NCI-H2227 (cell line): Measurements from ENCODE around the gene HES7.

Experiments used
- DNase-seq: peaks from one replicate; lab custom pipeline; 2025; ENCODE audit not compliant: unreplicated experiment; lab: John Stamatoyannopoulos, UW

HES7 gene

DNA sequence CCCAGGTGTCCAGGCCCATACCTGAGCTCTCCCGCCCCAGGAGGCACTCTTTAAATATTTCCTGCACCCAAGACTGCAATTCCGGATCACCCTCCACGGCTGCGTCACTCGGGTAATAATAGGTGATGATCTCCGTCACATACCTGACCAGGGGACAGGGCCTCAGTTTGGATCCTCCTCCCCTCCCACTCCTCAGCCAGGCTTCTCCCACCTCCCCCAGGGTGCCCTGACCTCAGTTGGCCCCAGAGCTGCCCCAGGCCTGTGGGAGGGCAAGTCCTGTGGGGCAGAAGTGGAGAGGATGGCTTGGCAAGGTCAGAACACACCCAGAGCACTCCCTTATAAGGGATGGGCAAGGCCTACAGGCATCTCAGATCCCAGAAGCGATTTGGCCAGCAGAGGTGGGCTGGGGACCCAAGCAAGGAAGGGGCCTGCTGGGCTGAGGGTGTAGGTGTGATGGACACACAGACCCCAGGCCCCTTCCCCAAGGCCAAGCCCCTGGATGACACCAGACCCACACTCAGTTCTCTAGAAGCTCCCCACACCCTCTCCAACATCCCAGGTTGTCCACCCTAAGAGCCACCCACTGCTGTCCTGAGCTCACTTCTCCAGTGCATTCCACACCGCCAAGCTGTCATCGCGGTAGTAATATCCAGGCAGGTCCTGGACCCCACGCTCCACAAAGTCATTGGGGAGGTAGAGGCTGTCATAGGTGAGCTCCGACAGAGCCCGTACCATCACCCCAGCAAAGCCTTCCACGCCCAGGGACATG, 48.1 kb downstream of the HES7 start:
- DNase-seq: no peak

DNA sequence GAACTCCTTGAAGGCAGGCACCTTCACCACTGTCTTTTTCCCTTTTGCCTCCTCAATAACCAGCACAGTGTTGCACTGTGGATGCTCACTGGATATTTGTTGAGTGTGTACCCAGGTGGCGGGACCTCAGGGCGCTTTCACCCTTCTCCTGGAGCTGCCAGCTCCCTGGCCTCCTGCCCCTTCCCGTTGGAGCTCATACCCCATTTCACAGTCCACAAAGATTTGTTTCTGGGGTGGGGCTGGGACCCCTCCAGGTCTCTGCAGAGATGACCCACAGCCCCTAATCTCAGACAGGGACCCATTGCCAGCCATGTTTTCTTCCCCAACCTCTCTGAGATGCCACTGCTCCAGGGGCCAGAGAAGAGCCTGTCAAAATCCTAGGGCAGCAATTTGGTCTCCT, 48.8 kb downstream of the HES7 start:
- DNase-seq: no peak

- DNase-seq: no peak
These were observed 49.4 kb downstream of the HES7 start for GRCh38 chr17:8074554-8074953.

DNA sequence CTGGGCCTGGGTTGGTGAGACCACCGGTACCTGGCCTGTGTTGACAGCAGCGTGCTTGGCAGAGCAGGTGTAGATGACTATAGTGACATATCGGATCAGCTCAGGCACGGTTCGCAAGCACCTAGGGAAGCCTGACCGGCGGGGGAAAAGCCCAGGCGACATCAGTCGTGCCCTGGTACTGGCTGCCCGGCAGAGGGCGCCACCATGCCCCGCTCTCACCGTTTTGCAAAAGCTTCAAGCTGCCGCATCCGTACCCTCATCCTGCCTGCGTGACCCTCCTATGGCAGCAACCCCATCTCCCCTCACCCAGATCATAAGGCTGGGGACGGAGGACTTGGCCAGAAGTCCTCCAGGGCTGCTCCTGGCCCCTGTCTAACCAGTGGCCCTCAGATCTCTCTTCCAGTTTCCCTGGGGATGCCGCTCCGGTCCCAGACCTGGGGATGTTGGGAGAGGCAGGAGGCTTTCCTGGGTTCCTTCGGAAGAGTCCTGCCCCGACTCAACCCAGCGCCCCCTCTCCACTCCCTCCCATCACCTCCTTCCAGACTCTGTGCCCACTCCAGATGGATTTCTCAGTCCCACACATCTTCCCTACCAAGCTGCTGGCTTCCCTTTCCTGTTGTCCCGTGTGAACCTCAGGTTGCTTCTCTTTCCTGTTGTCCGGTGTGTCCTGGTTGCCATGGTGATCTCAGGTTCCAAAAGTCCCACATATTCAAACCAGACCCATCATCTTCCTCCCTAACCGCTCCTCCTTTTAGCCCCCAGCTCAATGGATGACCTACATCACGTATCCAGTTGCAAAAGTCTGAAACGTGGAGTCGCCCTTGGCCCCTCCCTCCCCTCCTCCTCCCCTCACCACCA, 50.0 kb downstream of the HES7 start:
- peak; percentile 65 for DNase-seq

DNA sequence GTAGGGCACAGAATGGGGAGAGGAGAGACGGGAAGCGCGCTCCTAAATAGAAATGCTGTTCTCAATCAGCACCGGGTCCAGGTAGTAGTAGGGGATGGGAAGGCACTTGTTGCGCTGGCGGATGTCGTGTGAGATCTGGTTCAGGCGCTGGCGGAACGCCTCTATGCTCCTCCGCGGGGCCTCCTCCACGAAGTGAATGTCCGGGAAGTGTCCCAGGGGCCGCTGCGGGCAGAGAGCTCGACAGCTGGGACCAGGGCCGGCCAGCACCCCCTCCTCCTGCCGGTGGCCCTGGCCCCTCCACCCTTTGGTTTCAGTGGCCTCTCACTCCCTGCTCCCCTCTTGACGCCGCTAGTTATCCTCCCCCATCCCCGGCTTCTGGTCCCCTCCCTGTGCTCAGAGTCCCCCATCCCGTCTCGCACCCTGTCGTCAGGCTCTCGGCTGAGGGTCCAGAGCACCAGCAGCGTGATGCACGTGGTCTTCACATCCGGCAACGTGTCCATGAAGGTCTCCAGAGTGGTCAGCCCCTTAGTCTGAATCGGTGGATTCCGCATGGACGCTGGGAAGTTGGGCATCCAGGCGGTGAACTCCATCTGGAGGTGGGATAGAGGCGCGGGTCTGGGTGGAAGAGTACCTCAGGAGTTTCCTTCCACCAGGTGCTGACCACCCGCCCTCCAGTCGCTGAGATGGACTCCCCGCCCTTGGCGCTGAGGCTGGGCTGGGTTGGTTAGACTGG, 51.0 kb downstream of the HES7 start:
- DNase-seq: no peak

GRCh38 chr17:8072341-8072728, 51.6 kb downstream of the HES7 start:
- no peak for DNase-seq

- no peak for DNase-seq
These were observed 52.4 kb downstream of the HES7 start for GRCh38 chr17:8071496-8071895.
